Measurements from ENCODE around the gene CFAP45. TPM values are rescaled to one million over a fixed set of nuclear protein-coding genes. Genes with fewer than 3 reads are reported as not detected.

Gene CFAP45
- total and polyA plus RNA-seq, 2 experiments from 2014 or later: not detected

GRCh38 chr1:159938211-159938852, 38.4 kb upstream of the CFAP45 start:
- no peak overlapping the region for H3K27ac ChIP-seq
- no peaks in the 10 kb centered on the region for H3K36me3 ChIP-seq
- no peak overlapping the region for H3K4me3 ChIP-seq
- H3K4me1 ChIP-seq (ENCODE audit: low read depth): peaks cover 6% of the 10 kb centered on the region
- H3K9me3 ChIP-seq (ENCODE audit: low read depth): no peaks in the 10 kb centered on the region
- DNase-seq (ENCODE audit: low read depth in 1 of 2, low spot score in 1 of 2): no peak
- no peaks in the 10 kb centered on the region for H3K27me3 ChIP-seq
- TF ChIP-seq CTCF (IDR thresholded peaks at IDR 0.05; ENCODE audit: low read depth, low read length): no peak

GRCh38 chr1:159937054-159937750, 37.2 kb upstream of the CFAP45 start:
- no peak overlapping the region for H3K4me3 ChIP-seq
- H3K36me3 ChIP-seq: no peaks in the 10 kb centered on the region
- DNase-seq (ENCODE audit: low read depth in 1 of 2, low spot score in 1 of 2): no peak
- no peaks in the 10 kb centered on the region for H3K9me3 ChIP-seq (ENCODE audit: low read depth)
- H3K27me3 ChIP-seq: no peaks in the 10 kb centered on the region
- TF ChIP-seq CTCF (IDR thresholded peaks at IDR 0.05; ENCODE audit: low read depth, low read length): no peak
- no peak overlapping the region for H3K27ac ChIP-seq
- H3K4me1 ChIP-seq (ENCODE audit: low read depth): peaks cover 6% of the 10 kb centered on the region

DNA sequence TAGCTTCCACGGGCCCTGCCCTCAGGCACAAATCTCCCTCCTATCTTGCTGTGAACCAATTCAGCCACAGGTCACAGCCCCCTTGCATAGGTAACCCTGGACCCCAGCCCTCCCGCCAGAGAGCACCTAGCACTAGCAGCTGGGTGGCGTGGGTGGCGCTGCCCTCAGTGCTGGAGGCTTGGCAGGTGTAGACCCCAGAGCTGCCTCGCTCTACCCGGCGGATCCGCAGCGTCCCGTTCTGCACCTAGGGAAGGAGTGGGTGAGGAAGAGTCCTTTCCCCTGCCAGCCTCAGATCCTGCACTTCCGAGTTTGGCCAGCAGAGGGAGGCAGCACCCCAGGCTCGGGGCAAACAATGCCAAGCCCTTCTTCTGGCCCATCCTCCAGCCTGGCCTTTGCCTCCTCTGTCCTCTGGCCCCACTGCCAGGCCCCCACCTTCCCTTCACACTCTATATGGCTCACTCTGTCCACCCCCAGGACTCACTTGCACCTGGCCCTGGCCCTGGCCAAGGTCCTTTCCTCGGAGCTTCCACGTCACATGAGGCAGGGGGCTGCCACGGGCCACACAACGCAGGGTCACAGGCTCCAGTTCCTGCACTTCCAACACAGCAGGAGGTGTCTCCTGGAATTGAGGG, 36.4 kb upstream of the CFAP45 start:
- TF ChIP-seq CTCF (IDR thresholded peaks at IDR 0.05; ENCODE audit: low read depth, low read length): peak; percentile 95
- Histone ChIP-seq H3K9me3 (ENCODE audit: low read depth) (no peaks in the 10 kb centered on the region), H3K27ac (no peak overlapping the region), H3K27me3 (no peaks in the 10 kb centered on the region), H3K4me3 (no peak overlapping the region), H3K4me1 (ENCODE audit: low read depth) (peaks cover 6% of the 10 kb centered on the region), H3K36me3 (no peaks in the 10 kb centered on the region)
- DNase-seq (ENCODE audit: low read depth in 1 of 2, low spot score in 1 of 2): peak; percentile 53 to 67

DNA sequence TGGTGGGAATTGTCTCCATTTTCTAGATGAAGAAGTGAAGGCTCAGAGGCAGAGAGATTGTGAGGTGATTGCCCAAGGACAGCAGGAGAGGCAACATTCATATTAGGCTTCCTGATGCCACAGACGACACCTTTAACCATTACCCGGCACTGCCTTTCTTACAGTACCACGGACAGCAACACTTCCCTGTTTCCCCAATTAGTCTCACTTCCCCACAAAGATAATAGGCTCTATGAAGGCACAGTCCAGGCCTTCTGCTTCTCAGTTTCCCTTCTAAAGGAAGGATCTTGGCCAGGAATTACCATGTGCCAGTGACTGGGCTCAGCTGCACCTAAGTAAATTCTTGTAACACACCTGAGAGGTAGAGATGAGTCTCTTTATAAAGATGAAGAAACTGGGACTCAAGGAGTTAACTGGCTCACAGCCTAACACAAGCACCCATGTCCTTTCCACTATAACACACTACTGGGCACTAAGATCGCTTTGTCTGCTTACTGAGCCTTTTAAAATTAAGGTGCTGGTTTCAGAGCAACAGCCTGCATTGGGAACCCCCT, 35.8 kb upstream of the CFAP45 start:
- no peak overlapping the region for H3K27ac ChIP-seq
- no peaks in the 10 kb centered on the region for H3K9me3 ChIP-seq (ENCODE audit: low read depth)
- no peak for TF ChIP-seq CTCF (IDR thresholded peaks at IDR 0.05; ENCODE audit: low read depth, low read length)
- no peaks in the 10 kb centered on the region for H3K27me3 ChIP-seq
- no peak overlapping the region for H3K4me3 ChIP-seq
- H3K36me3 ChIP-seq: no peaks in the 10 kb centered on the region
- DNase-seq (ENCODE audit: low read depth in 1 of 2, low spot score in 1 of 2): peak in 1 of 2 donors; percentile 64
- peaks cover 6% of the 10 kb centered on the region for H3K4me1 ChIP-seq (ENCODE audit: low read depth)

DNA sequence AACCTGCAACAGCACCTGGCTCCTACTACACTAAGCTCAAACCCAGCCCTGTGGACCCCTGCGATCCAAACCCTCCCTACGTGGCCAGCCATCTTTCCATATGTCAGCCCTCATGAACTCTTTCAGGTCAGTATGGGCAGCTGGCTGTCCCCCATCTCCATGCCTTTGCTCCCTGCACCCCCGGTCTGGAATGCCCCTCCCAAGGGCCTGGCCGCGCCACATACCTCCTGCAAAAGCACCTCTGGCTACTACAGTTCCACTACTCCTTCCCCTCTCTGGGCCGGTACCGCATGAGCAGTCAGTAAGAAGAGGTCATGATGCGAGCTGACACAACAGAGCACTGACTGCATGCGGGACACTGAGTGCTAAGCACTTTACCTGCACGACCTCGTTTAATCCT, 35.3 kb upstream of the CFAP45 start:
- H3K27ac ChIP-seq: no peak overlapping the region
- H3K9me3 ChIP-seq (ENCODE audit: low read depth): no peaks in the 10 kb centered on the region
- H3K27me3 ChIP-seq: no peaks in the 10 kb centered on the region
- H3K4me3 ChIP-seq: no peak overlapping the region
- DNase-seq (ENCODE audit: low read depth in 1 of 2, low spot score in 1 of 2): no peak
- TF ChIP-seq CTCF (IDR thresholded peaks at IDR 0.05; ENCODE audit: low read depth, low read length): no peak
- H3K36me3 ChIP-seq: no peaks in the 10 kb centered on the region
- H3K4me1 ChIP-seq (ENCODE audit: low read depth): peaks cover 6% of the 10 kb centered on the region
